OCI-LY3 (cell line): Measurements from ENCODE around the gene TNC.

ENCODE experiments used
- H2AFZ ChIP-seq: fragments of 200-600, 300-600 bp; shearing (Covaris generic); 2 replicates; pipeline ENCODE4 v1.6.0; 2014; ENCODE audit warnings: antibody characterized with exemption, low read depth, low read length
- H3K27ac ChIP-seq: fragments of 200-600, 300-600 bp; sonication (generic); 2 replicates; pipeline ENCODE4 v1.5.1; 2014; ENCODE audit warnings: mild to moderate bottlenecking, low read length, moderate library complexity, mixed read lengths
- H3K27me3 ChIP-seq: fragments of 200-600, 300-600 bp; sonication (generic); 2 replicates; pipeline ENCODE4 v1.6.1; 2014; ENCODE audit warnings: low read depth, low read length, mixed read lengths
- H3K36me3 ChIP-seq: fragments of 200-600, 300-600 bp; sonication (generic); replicated peaks from 2 replicates; pipeline ENCODE3; 2014; ENCODE audit warnings: low read depth, low read length, mixed read lengths
- H3K4me1 ChIP-seq: fragments of 300-600, 200-600 bp; sonication (generic); 2 replicates; pipeline ENCODE4 v1.6.1; 2014; ENCODE audit warnings: low read length, mixed read lengths
- H3K4me2 ChIP-seq: fragments of 200-600, 300-600 bp; sonication (generic); 2 replicates; pipeline ENCODE4 v1.6.1; 2014; ENCODE audit warnings: low read length, mixed read lengths
- H3K4me3 ChIP-seq: fragments of 300-600, 200-600 bp; sonication (generic); 2 replicates; pipeline ENCODE4 v1.5.1; 2014; ENCODE audit warnings: antibody characterized with exemption, mild to moderate bottlenecking, low read length, moderate library complexity
- H3K79me2 ChIP-seq: fragments of 300-600, 200-600 bp; shearing (Covaris generic); 2 replicates; pipeline ENCODE4 v1.6.1; 2014; ENCODE audit warnings: mild to moderate bottlenecking, low read length, mixed read lengths
- H3K9ac ChIP-seq: fragments of 300-600, 200-600 bp; shearing (Covaris generic); 2 replicates; pipeline ENCODE4 v1.6.0; 2014; ENCODE audit warnings: mild to moderate bottlenecking, low read length, moderate library complexity
- H3K9me3 ChIP-seq: fragments of 200-600, 300-600 bp; shearing (Covaris generic); 2 replicates; pipeline ENCODE4 v1.6.1; 2014; ENCODE audit warnings: low read length, mixed read lengths; ENCODE audit not compliant: insufficient read depth
- H4K20me1 ChIP-seq: fragments of 200-600, 300-600 bp; sonication (generic); 2 replicates; pipeline ENCODE4 v1.6.1; 2016; ENCODE audit warnings: low read length, mixed read lengths; ENCODE audit not compliant: insufficient read depth
- EZH2phosphoT487 ChIP-seq: fragments of 200-600 bp; shearing (Covaris generic); IDR thresholded peaks from 2 replicates; pipeline ENCODE4 v1.6.1; 2018; ENCODE audit warnings: antibody characterized with exemption, mixed run types, low read depth
- TF ChIP-seq, protein P1 (sequence below): fragments of 200-600, 300-600 bp; sonication (generic); IDR thresholded peaks from 2 replicates; pipeline ENCODE4 v1.5.1; 2014; ENCODE audit warnings: antibody characterized with exemption, low read length, low read depth

Gene TNC

DNA sequence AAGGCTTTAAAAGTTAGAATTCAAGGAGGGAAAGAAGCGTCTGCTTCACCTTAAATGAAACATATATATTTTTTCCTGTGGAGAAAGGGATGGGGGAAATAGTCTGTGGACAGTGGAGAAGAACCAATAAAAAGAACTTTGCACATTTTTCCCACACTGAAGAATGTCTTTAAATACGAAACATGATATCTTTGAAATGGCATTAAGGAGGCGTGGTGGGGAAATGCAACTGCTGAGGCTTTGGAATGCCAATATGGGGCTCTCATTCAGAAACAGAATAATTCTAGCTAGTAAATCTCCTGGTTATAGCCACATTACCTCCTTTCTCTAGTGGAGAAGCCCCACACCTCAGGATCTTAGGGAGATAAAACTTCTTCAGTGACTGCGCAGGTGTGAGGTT, 46.8 kb downstream of the TNC start:
- no peaks in the 10 kb centered on the region for H3K79me2 ChIP-seq
- no peaks in the 10 kb centered on the region for H3K9me3 ChIP-seq
- H3K27me3 ChIP-seq = peaks cover 30% of the 10 kb centered on the region
- no peaks in the 10 kb centered on the region for H3K36me3 ChIP-seq
- H3K4me1 ChIP-seq = no peaks in the 10 kb centered on the region
- no peak for TF ChIP-seq EZH2phosphoT487
- TF ChIP-seq, protein P1, sequence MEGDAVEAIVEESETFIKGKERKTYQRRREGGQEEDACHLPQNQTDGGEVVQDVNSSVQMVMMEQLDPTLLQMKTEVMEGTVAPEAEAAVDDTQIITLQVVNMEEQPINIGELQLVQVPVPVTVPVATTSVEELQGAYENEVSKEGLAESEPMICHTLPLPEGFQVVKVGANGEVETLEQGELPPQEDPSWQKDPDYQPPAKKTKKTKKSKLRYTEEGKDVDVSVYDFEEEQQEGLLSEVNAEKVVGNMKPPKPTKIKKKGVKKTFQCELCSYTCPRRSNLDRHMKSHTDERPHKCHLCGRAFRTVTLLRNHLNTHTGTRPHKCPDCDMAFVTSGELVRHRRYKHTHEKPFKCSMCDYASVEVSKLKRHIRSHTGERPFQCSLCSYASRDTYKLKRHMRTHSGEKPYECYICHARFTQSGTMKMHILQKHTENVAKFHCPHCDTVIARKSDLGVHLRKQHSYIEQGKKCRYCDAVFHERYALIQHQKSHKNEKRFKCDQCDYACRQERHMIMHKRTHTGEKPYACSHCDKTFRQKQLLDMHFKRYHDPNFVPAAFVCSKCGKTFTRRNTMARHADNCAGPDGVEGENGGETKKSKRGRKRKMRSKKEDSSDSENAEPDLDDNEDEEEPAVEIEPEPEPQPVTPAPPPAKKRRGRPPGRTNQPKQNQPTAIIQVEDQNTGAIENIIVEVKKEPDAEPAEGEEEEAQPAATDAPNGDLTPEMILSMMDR = no peak
- H2AFZ ChIP-seq = no peak overlapping the region
- no peak overlapping the region for H3K4me3 ChIP-seq
- no peak overlapping the region for H3K9ac ChIP-seq
- no peaks in the 10 kb centered on the region for H4K20me1 ChIP-seq
- H3K4me2 ChIP-seq = no peak overlapping the region
- no peak overlapping the region for H3K27ac ChIP-seq

DNA sequence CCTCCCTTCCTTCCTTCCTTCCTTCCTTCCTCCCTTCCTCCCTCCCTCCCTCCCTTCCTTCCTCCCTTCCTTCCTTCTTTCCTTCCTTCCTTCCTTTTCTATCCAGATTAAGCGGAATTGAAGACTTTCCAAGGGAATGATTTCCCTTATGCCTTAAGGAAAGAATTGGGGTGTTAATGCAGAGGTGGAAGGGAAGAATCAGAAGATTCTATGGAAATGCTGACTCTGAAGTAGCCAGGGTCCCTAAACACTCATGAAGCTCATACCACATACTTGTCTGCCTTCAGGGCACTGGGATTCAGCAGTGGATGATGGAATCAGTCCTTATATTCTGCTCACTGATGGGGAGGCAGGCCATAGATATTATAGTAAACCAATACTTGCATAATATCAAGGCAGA, 48.2 kb downstream of the TNC start:
- Histone ChIP-seq H3K4me3 (no peak overlapping the region), H2AFZ (no peak overlapping the region), H3K4me2 (no peak overlapping the region), H4K20me1 (no peaks in the 10 kb centered on the region), H3K36me3 (no peaks in the 10 kb centered on the region), H3K27me3 (peaks cover 30% of the 10 kb centered on the region), H3K9ac (no peak overlapping the region), H3K27ac (no peak overlapping the region), H3K9me3 (no peaks in the 10 kb centered on the region), H3K4me1 (no peaks in the 10 kb centered on the region), H3K79me2 (no peaks in the 10 kb centered on the region)
- no peak for TF ChIP-seq EZH2phosphoT487
- TF ChIP-seq, protein P1 = no peak

DNA sequence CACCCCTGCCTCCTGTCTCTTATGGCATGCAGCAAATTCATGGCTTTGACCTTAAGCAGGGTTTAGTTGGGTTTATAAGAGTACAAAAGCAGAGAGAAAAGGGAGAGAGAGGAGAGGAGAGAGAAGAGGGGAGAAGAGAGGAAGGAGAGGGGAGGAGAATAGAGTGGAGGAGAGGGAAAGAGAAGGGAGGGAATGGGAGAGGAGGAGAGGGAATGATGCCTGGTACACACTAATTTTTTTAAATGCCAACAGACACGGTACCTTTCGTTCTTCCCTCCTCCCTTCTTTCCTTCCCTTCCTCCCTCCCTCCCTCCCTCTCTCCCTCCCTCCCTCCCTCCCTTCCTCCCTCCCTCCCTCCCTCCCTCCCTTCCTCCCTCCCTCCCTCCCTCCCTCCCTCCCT, 48.7 kb downstream of the TNC start:
- Histone ChIP-seq H3K79me2 (no peaks in the 10 kb centered on the region), H3K36me3 (no peaks in the 10 kb centered on the region), H3K9ac (no peak overlapping the region), H3K9me3 (no peaks in the 10 kb centered on the region), H3K4me3 (no peak overlapping the region), H4K20me1 (no peaks in the 10 kb centered on the region), H3K27me3 (peaks cover 30% of the 10 kb centered on the region), H3K4me2 (no peak overlapping the region), H3K27ac (no peak overlapping the region), H2AFZ (no peak overlapping the region), H3K4me1 (no peaks in the 10 kb centered on the region)
- TF ChIP-seq, protein P1 = no peak
- no peak for TF ChIP-seq EZH2phosphoT487

DNA sequence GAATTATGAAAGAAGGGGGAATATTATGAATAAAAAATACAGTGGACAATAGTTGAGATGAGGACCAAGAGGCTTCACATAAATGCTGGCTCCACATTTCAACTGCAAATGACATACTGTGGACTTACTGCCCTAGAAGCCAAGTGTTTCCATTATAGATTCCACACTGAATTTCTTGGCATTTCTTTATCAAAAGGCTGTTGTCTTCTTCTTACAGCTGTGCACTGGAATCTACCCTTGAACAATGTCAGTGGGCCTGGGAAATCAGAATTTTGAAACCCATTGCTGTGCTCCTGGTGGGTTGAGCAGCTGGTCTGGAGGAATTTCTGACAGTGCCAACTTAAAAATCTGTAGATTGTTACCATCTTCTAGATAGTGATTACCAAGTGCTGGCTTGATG, 49.9 kb downstream of the TNC start:
- no peaks in the 10 kb centered on the region for H3K4me1 ChIP-seq
- TF ChIP-seq, protein P1 = no peak
- no peak for TF ChIP-seq EZH2phosphoT487
- H3K9ac ChIP-seq = no peak overlapping the region
- H3K27ac ChIP-seq = no peak overlapping the region
- H3K79me2 ChIP-seq = no peaks in the 10 kb centered on the region
- H3K4me3 ChIP-seq = no peak overlapping the region
- H4K20me1 ChIP-seq = no peaks in the 10 kb centered on the region
- H3K36me3 ChIP-seq = no peaks in the 10 kb centered on the region
- no peaks in the 10 kb centered on the region for H3K9me3 ChIP-seq
- H2AFZ ChIP-seq = no peak overlapping the region
- peaks cover 30% of the 10 kb centered on the region for H3K27me3 ChIP-seq
- no peak overlapping the region for H3K4me2 ChIP-seq
